ENCODE measurements around the gene CD163L1.
"Not testable (repeated sequence)": the region's sequence is repeated elsewhere in the genome, so short reads cannot be mapped to it uniquely, and the experiment has no call there.

CD163L1 gene

DNA sequence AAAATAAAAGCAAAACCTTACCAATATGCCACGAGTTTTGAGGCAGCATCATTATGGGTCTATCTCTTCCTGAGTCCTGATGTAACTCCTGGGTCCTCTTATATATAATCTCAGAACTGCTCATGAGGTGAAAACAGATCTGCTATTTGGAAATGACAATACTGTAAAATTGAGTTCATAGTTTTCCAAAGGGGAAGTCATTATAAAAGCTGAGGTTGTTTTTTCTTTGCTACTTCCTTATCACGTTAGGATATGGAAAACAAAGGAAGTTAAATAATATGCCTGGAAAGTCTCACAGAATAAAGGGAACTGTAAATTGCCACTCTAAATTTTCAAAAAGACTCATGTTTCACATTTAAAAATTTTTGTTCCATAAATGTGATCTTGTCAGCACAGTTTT, at the start of gene CD163L1:
TSS of gene CD163L1 (minus strand) at position 78 of the 400 bp plus-strand sequence. CDS start at position 52, 26 bp downstream.
- no peak for DNase-seq

- no peak for DNase-seq
Observed at GRCh38 chr12:7493006-7493405, 49.1 kb upstream of the CD163L1 start.

DNA sequence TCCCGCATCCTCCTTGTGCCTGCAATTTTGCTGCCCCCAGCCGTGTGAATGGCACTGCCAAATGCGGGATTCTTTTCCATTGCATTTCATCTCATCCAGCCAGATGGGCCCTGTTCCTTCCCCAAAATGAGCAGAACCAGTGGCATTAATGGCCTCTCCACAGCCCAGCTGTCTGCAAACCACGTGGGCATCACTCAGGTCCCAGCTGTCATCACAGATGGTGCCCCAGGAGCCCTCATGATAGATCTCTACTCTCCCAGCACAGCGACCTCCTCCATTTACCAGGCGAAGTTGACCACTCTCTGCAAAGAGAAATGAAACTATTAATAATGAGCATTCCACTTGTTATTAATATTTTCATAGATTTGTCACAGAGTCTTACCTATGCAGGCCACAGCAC, 42.6 kb upstream of the CD163L1 start:
- no peak for DNase-seq

GRCh38 chr12:7485095-7485494, 41.1 kb upstream of the CD163L1 start:
- no peak for DNase-seq

- DNase-seq: no peak
Observed at GRCh38 chr12:7483343-7483742, 39.4 kb upstream of the CD163L1 start.

DNA sequence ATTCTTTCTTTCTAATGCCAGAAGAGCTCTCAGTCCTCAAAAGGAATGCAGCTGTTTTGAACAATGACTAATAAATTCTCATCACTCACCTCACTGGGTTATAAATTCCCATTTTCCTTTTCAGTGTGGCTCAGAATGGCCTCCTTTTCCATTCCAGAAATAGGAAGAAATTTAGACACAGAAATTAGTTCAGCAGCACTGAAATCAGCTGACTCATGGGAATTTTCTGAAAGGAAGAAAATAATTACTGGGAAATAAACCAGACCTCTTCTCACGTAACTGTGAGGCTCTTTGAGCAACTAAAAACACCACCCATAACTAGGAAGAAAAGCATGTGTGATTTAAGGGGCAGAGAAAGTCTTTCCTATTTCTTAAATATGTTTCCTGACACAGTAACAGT, 35.8 kb upstream of the CD163L1 start:
- DNase-seq: no peak

GRCh38 chr12:7472060-7472459, 28.1 kb upstream of the CD163L1 start:
- DNase-seq: no peak

- peak; percentile 14 for DNase-seq
Observed at GRCh38 chr12:7460375-7461259, 16.7 kb upstream of the CD163L1 start.

- DNase-seq: no peak
Observed at GRCh38 chr12:7459973-7460372, 16.0 kb upstream of the CD163L1 start.

DNA sequence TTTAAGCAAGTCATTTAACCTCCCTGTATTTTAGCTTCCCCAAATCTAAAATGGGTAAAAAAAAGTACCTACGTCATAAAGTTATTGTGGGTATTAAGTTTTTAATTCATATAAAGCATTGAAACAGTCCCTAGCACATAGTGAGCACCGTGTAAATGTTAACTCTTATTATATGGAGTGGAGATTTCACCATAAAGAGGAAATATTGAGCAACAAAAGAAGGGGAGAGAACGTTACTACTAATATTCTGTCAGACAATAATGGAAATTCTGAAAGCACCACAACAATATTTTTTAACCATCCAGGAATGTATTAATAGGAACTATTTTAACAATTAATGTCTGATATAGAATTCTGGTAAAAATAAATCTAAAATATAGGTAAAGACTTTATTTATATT, 7.8 kb upstream of the CD163L1 start:
- no peak for DNase-seq

- no peak for DNase-seq
Observed at GRCh38 chr12:7450667-7451066, 6.7 kb upstream of the CD163L1 start.

DNA sequence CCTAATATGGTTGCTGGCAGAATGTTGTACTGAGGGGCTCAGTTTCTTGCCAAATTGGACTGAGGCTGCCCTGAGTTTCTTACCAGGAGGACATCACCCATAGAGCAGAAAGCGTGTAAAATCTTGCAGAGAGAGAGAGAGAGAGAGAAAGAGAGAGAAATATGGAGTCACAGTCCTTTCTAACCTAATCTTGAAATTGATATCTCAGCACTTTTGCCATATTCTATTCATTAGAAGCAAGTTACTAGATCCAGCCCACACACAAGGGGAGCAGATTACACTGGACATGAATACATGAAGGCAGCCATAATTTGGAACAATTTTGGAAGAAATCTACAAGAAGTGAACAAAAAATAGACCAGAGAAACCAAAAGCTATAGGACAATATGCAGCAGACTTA, 4.1 kb upstream of the CD163L1 start:
- DNase-seq: no peak

DNA sequence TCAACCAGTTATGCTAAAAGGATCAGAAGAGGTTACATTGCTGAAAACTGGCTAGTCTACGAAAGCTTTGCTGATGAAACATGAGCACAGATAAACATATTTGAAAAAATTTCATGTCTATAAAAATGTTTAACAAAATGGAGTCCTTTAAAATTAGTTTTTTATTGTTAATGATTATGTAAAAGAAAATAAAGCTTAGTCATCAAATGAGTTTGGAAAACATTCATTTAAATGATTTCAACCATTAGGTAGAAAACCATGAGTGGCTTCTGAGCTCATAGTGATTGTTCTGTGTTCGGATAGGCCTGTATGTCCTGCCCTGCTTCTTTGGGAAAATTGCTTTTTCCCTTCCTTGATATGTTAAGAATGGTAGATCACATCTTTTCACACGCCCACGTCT, 584 bp upstream of the CD163L1 start:
- DNase-seq: no peak

- no peak for DNase-seq
Observed at GRCh38 chr12:7441216-7441615, 2.7 kb downstream of the CD163L1 start.

GRCh38 chr12:7439579-7440505, 4.1 kb downstream of the CD163L1 start:
- no peak for DNase-seq

- DNase-seq: not testable (repeated sequence)
Observed at GRCh38 chr12:7438291-7438995, 5.5 kb downstream of the CD163L1 start.

DNA sequence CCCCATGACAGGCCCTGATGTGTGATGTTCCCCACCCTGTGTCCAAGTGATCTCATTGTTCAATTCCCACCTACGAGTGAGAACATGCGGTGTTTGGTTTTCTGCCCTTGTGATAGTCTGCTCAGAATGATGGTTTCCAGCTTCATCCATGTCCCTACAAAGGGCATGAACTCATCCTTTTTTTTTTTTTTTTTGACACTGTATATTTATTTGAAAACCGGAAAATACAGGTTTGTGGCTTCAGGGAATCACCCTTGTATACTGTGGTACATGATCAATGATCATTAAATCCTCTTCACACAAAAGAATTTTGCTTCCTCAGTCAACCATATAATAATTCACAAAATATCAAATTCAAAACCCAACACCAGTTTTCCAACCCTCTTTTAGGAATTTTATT, 6.5 kb downstream of the CD163L1 start:
- DNase-seq: not testable (repeated sequence)

DNA sequence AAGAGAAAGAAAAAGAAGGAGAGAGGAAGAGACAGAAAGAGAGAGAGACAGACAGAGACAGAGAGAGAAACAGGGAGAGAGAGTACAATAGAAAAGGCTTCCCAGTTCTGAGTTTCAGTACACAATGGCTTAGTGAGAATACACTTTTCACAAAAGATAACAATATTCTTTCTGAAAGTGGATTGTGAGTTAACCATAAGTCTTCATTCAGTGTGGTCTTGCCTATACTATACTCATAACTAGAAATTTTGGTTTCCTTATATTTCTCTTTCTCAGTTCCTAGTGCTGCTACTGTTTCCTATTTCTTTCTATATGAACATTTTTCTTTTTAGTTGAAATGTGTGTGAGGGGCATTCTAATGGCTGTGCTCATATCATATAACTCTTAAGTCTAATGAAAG, 9.3 kb downstream of the CD163L1 start:
- DNase-seq: no peak

DNA sequence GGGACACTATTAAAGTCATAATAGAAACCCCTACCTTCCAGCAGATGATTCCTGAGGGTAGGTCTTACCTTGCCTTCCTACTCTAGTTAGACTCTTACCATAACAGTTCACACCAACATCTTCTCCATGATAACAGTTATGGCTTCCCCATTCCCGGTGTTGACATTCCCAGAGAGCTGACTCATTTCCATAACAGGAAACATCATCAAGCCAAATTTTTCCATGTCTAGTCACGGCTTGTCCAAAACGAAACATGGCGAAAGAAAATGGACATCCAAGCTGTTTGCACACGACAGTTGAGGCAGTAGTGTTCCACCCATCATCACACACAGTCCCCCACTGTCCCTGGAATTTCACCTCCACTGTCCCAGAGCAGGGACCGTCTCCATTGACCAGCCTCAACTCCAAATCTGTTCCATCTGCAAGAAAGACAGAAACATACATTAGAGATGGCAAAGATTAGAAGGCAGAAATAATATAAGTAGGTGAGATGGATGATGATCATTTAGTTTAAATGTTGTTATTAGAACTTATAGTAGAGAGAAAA, 10.6 kb downstream of the CD163L1 start:
- DNase-seq: no peak

- no peak for DNase-seq
Observed at GRCh38 chr12:7431993-7432685, 11.8 kb downstream of the CD163L1 start.

- DNase-seq: no peak
Observed at GRCh38 chr12:7411343-7411742, 32.6 kb downstream of the CD163L1 start.

DNA sequence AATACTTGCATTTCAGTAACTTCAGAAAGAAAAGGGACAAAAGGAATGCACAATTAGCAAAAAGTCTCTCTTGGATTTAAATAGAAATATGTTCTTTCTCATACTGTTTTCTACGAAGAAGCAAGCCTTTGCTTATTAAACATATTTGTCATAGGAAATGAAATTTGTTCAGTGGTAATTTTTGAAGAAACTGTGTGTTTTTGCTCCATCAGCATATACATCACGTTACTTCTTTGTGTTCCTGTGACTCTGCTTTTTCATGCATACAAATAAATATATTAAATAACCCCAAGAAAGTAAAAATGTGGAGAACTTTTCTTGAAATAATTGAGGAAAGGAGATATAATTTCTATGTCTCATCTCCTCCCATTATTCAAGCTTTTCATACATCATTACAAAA, 39.7 kb downstream of the CD163L1 start:
- DNase-seq: no peak
